ENCODE results near the gene TBX22.
"Not testable (repeated sequence)": the region's sequence is repeated elsewhere in the genome, so short reads cannot be mapped to it uniquely, and the experiment has no call there.

TBX22 gene, protein sequence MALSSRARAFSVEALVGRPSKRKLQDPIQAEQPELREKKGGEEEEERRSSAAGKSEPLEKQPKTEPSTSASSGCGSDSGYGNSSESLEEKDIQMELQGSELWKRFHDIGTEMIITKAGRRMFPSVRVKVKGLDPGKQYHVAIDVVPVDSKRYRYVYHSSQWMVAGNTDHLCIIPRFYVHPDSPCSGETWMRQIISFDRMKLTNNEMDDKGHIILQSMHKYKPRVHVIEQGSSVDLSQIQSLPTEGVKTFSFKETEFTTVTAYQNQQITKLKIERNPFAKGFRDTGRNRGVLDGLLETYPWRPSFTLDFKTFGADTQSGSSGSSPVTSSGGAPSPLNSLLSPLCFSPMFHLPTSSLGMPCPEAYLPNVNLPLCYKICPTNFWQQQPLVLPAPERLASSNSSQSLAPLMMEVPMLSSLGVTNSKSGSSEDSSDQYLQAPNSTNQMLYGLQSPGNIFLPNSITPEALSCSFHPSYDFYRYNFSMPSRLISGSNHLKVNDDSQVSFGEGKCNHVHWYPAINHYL

DNA sequence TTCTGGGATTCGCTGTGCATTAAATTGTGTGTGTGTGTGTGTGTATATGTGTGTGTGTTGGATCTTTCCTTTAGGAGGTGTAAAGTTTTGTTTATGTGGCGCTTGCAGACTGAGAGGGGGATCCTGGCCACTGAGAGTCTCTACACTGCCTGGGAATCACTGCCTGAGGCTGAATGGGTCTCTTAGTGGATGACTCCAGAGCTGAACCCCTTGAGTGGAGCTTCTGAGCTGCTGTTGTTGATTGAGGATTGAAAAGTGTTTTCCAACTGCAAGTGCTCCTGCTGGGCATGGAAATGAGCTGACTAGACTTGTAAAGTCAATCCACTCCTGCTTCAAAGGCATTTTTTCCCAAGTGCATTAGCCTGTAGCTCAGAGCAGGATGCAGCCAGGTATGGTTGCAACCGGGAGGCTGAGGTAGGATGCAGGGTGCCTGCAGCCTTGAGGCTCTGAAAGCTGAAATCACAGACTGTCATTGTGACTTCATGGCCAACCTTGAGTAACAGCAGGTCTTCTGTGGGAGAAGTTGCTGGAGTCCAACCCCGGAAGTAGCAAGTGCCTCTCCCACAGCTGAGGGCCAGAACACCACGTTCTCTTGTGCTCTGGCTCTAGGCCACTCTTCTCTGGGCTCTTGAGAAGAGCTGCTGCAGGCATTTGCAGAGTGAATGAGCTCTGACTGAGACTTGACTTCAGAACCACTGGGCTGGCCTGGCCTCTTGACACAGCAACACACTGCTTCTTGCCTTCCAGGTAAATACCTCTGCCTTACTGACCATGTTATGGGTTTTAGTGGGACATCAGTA, at the start of gene TBX22:
TSS of gene TBX22 (plus strand) at position 613 of the 800 bp plus-strand sequence. CDS start 7,517 bp downstream, outside the sequence.
- no peak for DNase-seq (ENCODE audit: low read depth)

GRCh38 chrX:79975605-79976004, 38.9 kb upstream of the TBX22 start:
- DNase-seq (ENCODE audit: low read depth) = no peak

DNA sequence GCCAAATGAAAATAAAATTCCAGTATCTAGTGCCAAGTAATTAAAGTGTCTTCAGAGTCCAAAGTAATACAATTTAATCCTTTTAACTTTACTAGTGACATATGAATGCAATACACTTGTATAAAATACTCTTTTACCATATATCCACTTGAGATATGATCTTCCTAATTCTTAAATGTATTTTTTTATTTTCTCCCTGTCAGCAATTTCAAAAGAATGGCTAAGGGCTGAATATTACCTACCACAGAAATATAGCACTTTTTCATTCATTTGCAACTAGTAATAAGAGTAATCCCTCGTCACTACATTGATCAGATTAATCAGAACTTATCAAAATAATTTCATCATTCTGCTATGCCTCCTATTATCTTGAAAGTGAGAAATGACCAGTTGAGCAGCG, 10.1 kb upstream of the TBX22 start:
- no peak for DNase-seq (ENCODE audit: low read depth)

GRCh38 chrX:80011522-80011921, 3.0 kb upstream of the TBX22 start:
- DNase-seq (ENCODE audit: low read depth) = no peak

DNA sequence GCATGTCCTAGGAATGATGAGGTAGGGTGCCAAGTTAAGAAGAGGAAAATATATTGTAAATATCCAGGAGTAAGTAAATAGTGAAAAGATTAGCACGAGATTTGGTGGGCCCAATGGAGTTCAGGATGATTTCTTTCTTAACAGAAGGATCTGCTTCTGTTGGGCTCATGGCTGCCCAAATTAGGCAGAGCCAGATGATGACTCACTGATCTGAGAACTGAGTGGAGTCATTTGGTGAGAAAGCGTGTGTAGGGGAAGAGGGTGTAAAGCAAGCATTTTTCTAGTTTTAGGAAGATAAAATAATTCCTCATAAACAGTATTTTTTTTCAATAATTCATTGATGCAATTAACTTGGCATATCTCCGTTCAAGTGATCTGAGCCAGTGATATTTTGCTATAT, 1.6 kb downstream of the TBX22 start:
- no peak for DNase-seq (ENCODE audit: low read depth)

GRCh38 chrX:80021621-80022020, 7.1 kb downstream of the TBX22 start:
- DNase-seq (ENCODE audit: low read depth) = no peak

DNA sequence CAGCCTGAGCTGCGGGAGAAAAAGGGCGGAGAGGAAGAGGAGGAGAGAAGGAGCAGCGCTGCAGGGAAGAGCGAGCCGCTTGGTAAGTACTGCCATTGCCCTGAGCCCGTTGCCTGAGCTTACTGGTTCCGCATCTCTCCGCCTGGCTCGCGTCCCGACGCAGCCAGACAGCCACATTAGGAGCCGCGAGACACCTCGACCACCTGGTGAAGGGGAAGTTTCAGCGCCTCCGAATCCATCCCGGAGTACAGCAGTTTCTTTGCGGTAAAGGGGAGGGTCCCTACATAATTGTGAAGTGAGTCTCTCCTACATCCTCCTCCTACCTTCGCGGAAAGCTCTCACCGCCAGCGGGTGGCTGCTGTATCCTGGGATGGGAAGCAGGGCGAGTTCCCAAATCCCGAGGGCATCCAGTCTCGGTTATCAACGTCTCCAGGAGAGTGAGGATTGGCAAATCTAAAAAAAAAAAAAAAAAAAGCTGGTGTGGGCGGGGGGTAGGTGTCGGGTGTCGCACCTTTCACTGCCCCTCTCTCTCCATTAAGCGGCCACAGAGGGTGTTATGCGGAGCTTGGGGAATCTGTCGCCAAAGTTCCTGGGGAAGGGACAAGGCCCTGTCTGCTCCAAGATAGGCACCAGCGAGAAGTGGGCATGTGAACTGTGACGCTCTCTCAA, 7.9 kb downstream of the TBX22 start:
- no peak for DNase-seq (ENCODE audit: low read depth)

GRCh38 chrX:80026116-80026515, 11.6 kb downstream of the TBX22 start:
- no peak for DNase-seq (ENCODE audit: low read depth)

DNA sequence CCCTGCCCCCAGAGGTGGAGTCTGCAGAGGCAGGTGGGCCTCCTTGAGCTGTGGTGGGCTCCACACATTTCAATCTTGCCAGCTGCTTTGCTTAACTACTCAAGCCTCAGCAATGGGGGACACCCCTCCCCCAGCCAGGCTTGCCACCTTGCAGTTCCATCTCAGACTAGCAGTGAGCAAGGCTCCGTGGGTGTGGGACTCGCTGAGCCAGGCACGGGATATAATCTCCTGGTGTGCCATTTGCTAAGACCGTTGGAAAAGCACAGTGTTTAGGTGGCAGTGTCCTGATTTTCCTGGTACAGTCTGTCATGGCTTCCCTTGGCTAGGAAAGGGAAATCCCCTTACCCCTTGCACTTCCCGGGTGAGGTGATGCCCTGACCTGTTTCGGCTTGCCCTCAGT, 51.6 kb downstream of the TBX22 start:
- DNase-seq (ENCODE audit: low read depth) = not testable (repeated sequence)

DNA sequence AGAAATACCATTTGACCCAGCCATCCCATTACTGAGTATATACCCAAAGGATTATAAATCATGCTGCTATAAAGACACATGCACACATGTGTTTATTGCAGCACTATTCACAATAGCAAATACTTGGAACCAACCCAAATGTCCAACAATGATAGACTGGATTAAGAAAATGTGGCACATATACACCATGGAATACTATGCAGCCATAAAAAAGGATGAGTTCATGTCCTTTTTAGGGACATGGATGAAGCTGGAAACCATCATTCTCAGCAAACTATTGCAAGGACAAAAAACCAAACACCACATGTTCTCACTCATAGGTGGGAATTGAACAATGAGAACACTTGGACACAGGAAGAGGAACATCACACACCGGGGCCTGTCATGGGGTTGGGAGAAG, 61.1 kb downstream of the TBX22 start:
- DNase-seq (ENCODE audit: low read depth) = not testable (repeated sequence)

Data from amniotic epithelial cell (primary cell).